HEK293 (cell line): ENCODE data around the gene PDE11A.

ENCODE experiments used
- CTCF ChIA-PET: fragments of 350-600 bp; formaldehyde crosslinking; extraction: SDS; loops from one replicate; lab custom pipeline; 2021; ENCODE audit warnings: antibody characterized with exemption; lab: Yijun Ruan, JAX
- POLR2A ChIA-PET: fragments of 300-600 bp; formaldehyde crosslinking; extraction: SDS; loops from one replicate; lab custom pipeline; 2020; ENCODE audit warnings: antibody characterized with exemption, inconsistent platforms; lab: Yijun Ruan, JAX
- H3K27ac ChIP-seq: fragments of 200-500 bp; sonication (Bioruptor generic); 2 replicates; pipeline ENCODE4 v1.5.1; 2014; ENCODE audit warnings: low read depth, low read length, control low read depth, inconsistent platforms; ENCODE audit errors: extremely low read depth
- H3K36me3 ChIP-seq, 2 experiments: fragments of 200-500 bp in 1 of 2; sonication (Bioruptor generic) in 1 of 2; 1 replicate in 1 of 2; 2 replicates in 1 of 2; pipeline ENCODE4 v1.5.1; 2014 to 2017; ENCODE audit warnings: inconsistent platforms in 2 of 2, low read length in 2 of 2; ENCODE audit not compliant: control insufficient read depth in 2 of 2, insufficient read depth in 1 of 2
- H3K4me1 ChIP-seq: fragments of 200-500 bp; sonication (Bioruptor generic); 2 replicates; pipeline ENCODE4 v1.5.1; 2014; ENCODE audit warnings: mild to moderate bottlenecking, low read length, inconsistent platforms; ENCODE audit not compliant: control insufficient read depth, insufficient read depth
- H3K4me3 ChIP-seq: 2 replicates; pipeline ENCODE4 v1.5.1; 2011; ENCODE audit warnings: low read depth, mild to moderate bottlenecking, control low read depth, low read length, moderate library complexity
- H3K9me3 ChIP-seq: fragments of 200-500 bp; sonication (Bioruptor generic); 2 replicates; pipeline ENCODE4 v1.5.1; 2014; ENCODE audit warnings: low read depth, low read length, inconsistent platforms; ENCODE audit not compliant: control insufficient read depth, insufficient read depth
- FEZF1 ChIP-seq: fragments of 450-650 bp; formaldehyde crosslinking; IDR thresholded peaks from 2 replicates; pipeline ENCODE4 v1.5.1; 2016; ENCODE audit warnings: missing biosample characterization, missing genetic modification characterization
- HOXC10 ChIP-seq: sonication (generic); formaldehyde crosslinking; IDR thresholded peaks from 2 replicates; pipeline ENCODE4 v1.8.1; 2023; ENCODE audit warnings: mild to moderate bottlenecking, missing genetic modification reagents
- KLF10 ChIP-seq: fragments of 450-650 bp; IDR thresholded peaks from 2 replicates; pipeline ENCODE4 v1.5.1; 2018; ENCODE audit warnings: missing biosample characterization, mild to moderate bottlenecking, missing genetic modification characterization
- KLF16 ChIP-seq: fragments of 450-650 bp; formaldehyde crosslinking; IDR thresholded peaks from 2 replicates; pipeline ENCODE4 v1.5.1; 2017; ENCODE audit warnings: missing biosample characterization, missing genetic modification characterization
- MZF1 ChIP-seq: fragments of 450-650 bp; formaldehyde crosslinking; IDR thresholded peaks from 2 replicates; pipeline ENCODE4 v1.5.1; 2017; ENCODE audit warnings: missing biosample characterization, missing genetic modification characterization, borderline replicate concordance
- PBX3 ChIP-seq: sonication (generic); formaldehyde crosslinking; IDR thresholded peaks from 2 replicates; pipeline ENCODE4 v1.8.1; 2022; ENCODE audit warnings: mild to moderate bottlenecking, moderate library complexity, missing genetic modification reagents
- PRDM6 ChIP-seq: fragments of 450-650 bp; formaldehyde crosslinking; IDR thresholded peaks from 2 replicates; pipeline ENCODE4 v1.5.1; 2017; ENCODE audit warnings: missing biosample characterization, missing genetic modification characterization
- SCRT2 ChIP-seq: fragments of 450-650 bp; formaldehyde crosslinking; IDR thresholded peaks from 2 replicates; pipeline ENCODE4 v1.5.1; 2016; ENCODE audit warnings: missing biosample characterization, missing genetic modification characterization
- SETDB1 ChIP-seq: IDR thresholded peaks from one replicate; pipeline ENCODE4 v1.6.1; 2017; ENCODE audit warnings: mild to moderate bottlenecking, low read length, moderate library complexity, mixed read lengths; ENCODE audit not compliant: insufficient read length
- ZNF266 ChIP-seq: fragments of 450-650 bp; formaldehyde crosslinking; IDR thresholded peaks from 2 replicates; pipeline ENCODE4 v1.5.1; 2016; ENCODE audit warnings: missing biosample characterization, missing genetic modification characterization, low read depth
- ZNF280D ChIP-seq: fragments of 450-650 bp; formaldehyde crosslinking; IDR thresholded peaks from 2 replicates; pipeline ENCODE4 v1.5.1; 2016; ENCODE audit warnings: missing biosample characterization, missing genetic modification characterization
- ZNF302 ChIP-seq: fragments of 450-650 bp; formaldehyde crosslinking; IDR thresholded peaks from 2 replicates; pipeline ENCODE4 v1.5.1; 2016; ENCODE audit warnings: missing biosample characterization, missing genetic modification characterization, low read depth
- ZNF341 ChIP-seq: fragments of 450-650 bp; formaldehyde crosslinking; IDR thresholded peaks from 2 replicates; pipeline ENCODE4; 2016; ENCODE audit warnings: low read depth, missing biosample characterization, missing genetic modification characterization
- ZNF394 ChIP-seq: fragments of 450-650 bp; formaldehyde crosslinking; IDR thresholded peaks from 2 replicates; pipeline ENCODE4 v1.5.1; 2016; ENCODE audit warnings: missing biosample characterization, missing genetic modification characterization, mild to moderate bottlenecking, moderate library complexity, borderline replicate concordance
- ZNF555 ChIP-seq: fragments of 450-650 bp; formaldehyde crosslinking; conservative IDR thresholded peaks from 2 replicates; pipeline ENCODE4 v1.5.1; 2017; ENCODE audit warnings: missing biosample characterization, mild to moderate bottlenecking, missing genetic modification characterization, inconsistent platforms
- ZNF654 ChIP-seq: fragments of 450-650 bp; formaldehyde crosslinking; IDR thresholded peaks from 2 replicates; pipeline ENCODE4 v1.5.1; 2016; ENCODE audit warnings: low read depth, missing biosample characterization, missing genetic modification characterization
- ZNF843 ChIP-seq: fragments of 450-650 bp; formaldehyde crosslinking; IDR thresholded peaks from 2 replicates; pipeline ENCODE4 v1.5.1; 2016; ENCODE audit warnings: missing biosample characterization, missing genetic modification characterization
- ZSCAN16 ChIP-seq: fragments of 450-650 bp; formaldehyde crosslinking; IDR thresholded peaks from 2 replicates; pipeline ENCODE4 v1.5.1; 2016; ENCODE audit warnings: missing biosample characterization, missing genetic modification characterization

Gene PDE11A

GRCh38 chr2:177682836-177683660 is 389.5 kb downstream of the PDE11A start:
- Histone ChIP-seq H3K4me1 (no peaks in the 10 kb centered on the region), H3K36me3 (no peaks in the 10 kb centered on the region), H3K4me3 (no peak overlapping the region), H3K9me3 (no peaks in the 10 kb centered on the region), H3K27ac (no peak overlapping the region)
- TF ChIP-seq ZNF280D (tag by site-specific recombination) (no peak), MZF1 (no peak), KLF16 (tag by site-specific recombination) (no peak), HOXC10 (CRISPR knock-in tag) (no peak), SCRT2 (tag by site-specific recombination) (no peak), ZSCAN16 (tag by site-specific recombination) (no peak), ZNF394 (tag by site-specific recombination) (no peak), SETDB1 (no peak), ZNF555 (tag by site-specific recombination) (no peak)
- CTCF ChIA-PET: interaction anchor here (0.7 to 0.9 kb wide), 2 partner anchors 78 to 1570 kb away, joined by 3 read pairs; no protein-coding TSS in a partner anchor
- POLR2A ChIA-PET: no interaction called here

GRCh38 chr2:177682006-177682405 is 390.6 kb downstream of the PDE11A start:
- no peaks in the 10 kb centered on the region for H3K9me3 ChIP-seq
- H3K4me1 ChIP-seq: no peaks in the 10 kb centered on the region
- H3K36me3 ChIP-seq: no peaks in the 10 kb centered on the region
- ChIA-PET CTCF (interaction anchor here (0.7 kb wide), 1 partner anchor 1569 kb away, joined by 3 read pairs; no protein-coding TSS in a partner anchor), POLR2A (no interaction called here)
- TF ChIP-seq PBX3 (CRISPR knock-in tag) (no peak), ZNF654 (no peak), HOXC10 (CRISPR knock-in tag) (no peak), ZNF302 (tag by site-specific recombination) (no peak), ZNF341 (no peak), KLF10 (tag by site-specific recombination) (no peak)
- H3K27ac ChIP-seq: no peak overlapping the region
- no peak overlapping the region for H3K4me3 ChIP-seq

GRCh38 chr2:177680866-177681712 is 391.5 kb downstream of the PDE11A start:
- CTCF ChIA-PET: no interaction called here
- Histone ChIP-seq H3K27ac (no peak overlapping the region), H3K9me3 (no peaks in the 10 kb centered on the region), H3K4me1 (no peaks in the 10 kb centered on the region), H3K36me3 (no peaks in the 10 kb centered on the region), H3K4me3 (no peak overlapping the region)
- TF ChIP-seq PRDM6: peak; percentile 95
- TF ChIP-seq FEZF1 (tag by site-specific recombination): peak; percentile 49
- TF ChIP-seq ZNF843 (tag by site-specific recombination): peak; percentile 39; the same call in 1 of the 2 replicates
- TF ChIP-seq ZNF266: no peak
- POLR2A ChIA-PET: no interaction called here
